ENCODE data around the gene EPB41L2. TPM values are rescaled to one million over a fixed set of nuclear protein-coding genes. Genes with fewer than 3 reads are reported as not detected.

Gene EPB41L2
- total RNA-seq, 1 donor from 2014 or later: 61.6 TPM

- peaks cover 43% of the 10 kb centered on the region for H3K4me1 Mint-ChIP-seq (ENCODE audit: low read depth)
- no peak for DNase-seq (ENCODE audit: low spot score, unreplicated experiment)
- H3K9me3 Mint-ChIP-seq (ENCODE audit: low read depth): peaks cover 9% of the 10 kb centered on the region
- H3K36me3 Mint-ChIP-seq (ENCODE audit: insufficient read depth): peaks cover 3% of the 10 kb centered on the region
- H3K27ac Mint-ChIP-seq: peak overlapping the region; percentile 67
- H3K4me3 Mint-ChIP-seq (ENCODE audit: low read depth): peak overlapping the region; percentile 0
- no peaks in the 10 kb centered on the region for H3K27me3 Mint-ChIP-seq
- TF ChIP-seq CTCF (IDR thresholded peaks at IDR 0.05; ENCODE audit: unreplicated experiment): no peak
These were observed 129.3 kb downstream of the EPB41L2 start for GRCh38 chr6:130933712-130934200.

GRCh38 chr6:130932921-130933320 is 130.1 kb downstream of the EPB41L2 start:
- Mint-ChIP-seq H3K27me3 (no peaks in the 10 kb centered on the region), H3K4me3 (ENCODE audit: low read depth) (no peak overlapping the region), H3K27ac (peak overlapping the region; percentile 33), H3K9me3 (ENCODE audit: low read depth) (peaks cover 9% of the 10 kb centered on the region), H3K36me3 (ENCODE audit: insufficient read depth) (peaks cover 3% of the 10 kb centered on the region), H3K4me1 (ENCODE audit: low read depth) (peaks cover 35% of the 10 kb centered on the region)
- no peak for DNase-seq (ENCODE audit: low spot score, unreplicated experiment)
- no peak for TF ChIP-seq CTCF (IDR thresholded peaks at IDR 0.05; ENCODE audit: unreplicated experiment)

- Mint-ChIP-seq H3K27ac (no peak overlapping the region), H3K27me3 (no peaks in the 10 kb centered on the region), H3K36me3 (ENCODE audit: insufficient read depth) (peaks cover 3% of the 10 kb centered on the region), H3K9me3 (ENCODE audit: low read depth) (peaks cover 9% of the 10 kb centered on the region), H3K4me1 (ENCODE audit: low read depth) (peaks cover 34% of the 10 kb centered on the region), H3K4me3 (ENCODE audit: low read depth) (no peak overlapping the region)
- no peak for TF ChIP-seq CTCF (IDR thresholded peaks at IDR 0.05; ENCODE audit: unreplicated experiment)
- DNase-seq (ENCODE audit: low spot score, unreplicated experiment): no peak
These were observed 130.6 kb downstream of the EPB41L2 start for GRCh38 chr6:130932438-130932837.

GRCh38 chr6:130931683-130932082 is 131.4 kb downstream of the EPB41L2 start:
- Mint-ChIP-seq H3K27ac (no peak overlapping the region), H3K4me3 (ENCODE audit: low read depth) (no peak overlapping the region), H3K9me3 (ENCODE audit: low read depth) (peaks cover 9% of the 10 kb centered on the region), H3K27me3 (no peaks in the 10 kb centered on the region), H3K4me1 (ENCODE audit: low read depth) (peaks cover 30% of the 10 kb centered on the region), H3K36me3 (ENCODE audit: insufficient read depth) (peaks cover 3% of the 10 kb centered on the region)
- DNase-seq (ENCODE audit: low spot score, unreplicated experiment): no peak
- no peak for TF ChIP-seq CTCF (IDR thresholded peaks at IDR 0.05; ENCODE audit: unreplicated experiment)

GRCh38 chr6:130929036-130929678 is 133.9 kb downstream of the EPB41L2 start:
- Mint-ChIP-seq H3K36me3 (ENCODE audit: insufficient read depth) (peaks cover 5% of the 10 kb centered on the region), H3K4me1 (ENCODE audit: low read depth) (peaks cover 15% of the 10 kb centered on the region), H3K27me3 (no peaks in the 10 kb centered on the region), H3K27ac (no peak overlapping the region), H3K4me3 (ENCODE audit: low read depth) (no peak overlapping the region), H3K9me3 (ENCODE audit: low read depth) (peaks cover 9% of the 10 kb centered on the region)
- no peak for TF ChIP-seq CTCF (IDR thresholded peaks at IDR 0.05; ENCODE audit: unreplicated experiment)
- no peak for DNase-seq (ENCODE audit: low spot score, unreplicated experiment)

Measured in progenitor cell of endocrine pancreas (in vitro differentiated cells).